K562 (cell line): ENCODE measurements around the gene SCYL3. TPM values are rescaled to one million over a fixed set of nuclear protein-coding genes. Genes with fewer than 3 reads are reported as not detected.

Experiments used
- ATAC-seq: fragments of 200-7000 bp; cut with Tn5 transposase; 3 replicates; pipeline ENCODE4 v1.9.1; 2020; ENCODE audit warnings: moderate library complexity
- BruUV-seq: library from RNA; stranded (reverse); fragments of 400-500 nt; replicated peaks from 2 replicates; lab custom pipeline; 2021; lab: Mats Ljungman, UMichigan
- CTCF ChIA-PET: fragments of 300-600 bp; formaldehyde crosslinking; extraction: SDS; loops from one replicate; lab custom pipeline; 2021; ENCODE audit warnings: low intra/inter-chr PET ratio; lab: Yijun Ruan, JAX
- POLR2A ChIA-PET: fragments of 300-600, 350-650 bp; sonication (Branson Sonifier 250); formaldehyde crosslinking; extraction: SDS; loops from one replicate; lab custom pipeline; 2021; ENCODE audit warnings: antibody characterized with exemption, inconsistent platforms; lab: Yijun Ruan, JAX
- DNase-seq, 4 experiments: peaks; one replicate each; pipeline versions ENCODE4 v3.0.0 to v3.0.0-alpha.2; 2011 to 2018; ENCODE audit warnings: low spot score in 3 of 4, mixed read lengths in 3 of 4; ENCODE audit errors: extremely low read depth in 1 of 4
- FAIRE-seq: peaks from 2 replicates; lab custom pipeline; 2011; peaks lifted over from hg19 to GRCh38; lab: Jason Lieb, UNC
- H2AFZ ChIP-seq: 2 replicates; pipeline ENCODE4 v1.6.0; 2011; ENCODE audit warnings: low read depth, low read length, control low read depth, inconsistent platforms
- H3K27ac ChIP-seq: fragments of 200-600 bp; 3 replicates; pipeline ENCODE4 v1.8.0; 2011; ENCODE audit warnings: low read depth, mild to moderate bottlenecking, control low read depth, inconsistent platforms, low read length, moderate library complexity, mixed read lengths; ENCODE audit errors: extremely low read depth
- H3K27me3 ChIP-seq, 2 experiments: fragments of 300-600 bp in 1 of 2; 2 replicates in 1 of 2; 3 replicates in 1 of 2; pipeline versions ENCODE4 v1.6.0 to v1.8.0; 2011; ENCODE audit warnings: inconsistent platforms in 2 of 2, low read length in 2 of 2, mild to moderate bottlenecking in 1 of 2, mixed read lengths in 1 of 2, moderate library complexity in 1 of 2; ENCODE audit not compliant: control insufficient read depth in 2 of 2, insufficient read depth in 2 of 2
- H3K36me3 ChIP-seq: fragments of 300-600 bp; 3 replicates; pipeline ENCODE4 v1.8.0; 2011; ENCODE audit warnings: mild to moderate bottlenecking, low read length, inconsistent platforms; ENCODE audit not compliant: control insufficient read depth, insufficient read depth
- H3K4me1 ChIP-seq, 2 experiments: fragments of 200-600 bp in 1 of 2; replicated peaks in 1 of 2; 2 replicates in 1 of 2; 3 replicates in 1 of 2; pipeline versions ENCODE4 v1.5.1 to v1.8.0; 2011; ENCODE audit warnings: inconsistent platforms in 2 of 2, low read length in 2 of 2, mild to moderate bottlenecking in 1 of 2, mixed read lengths in 1 of 2, moderate library complexity in 1 of 2; ENCODE audit not compliant: control insufficient read depth in 2 of 2, insufficient read depth in 2 of 2
- H3K4me2 ChIP-seq: 2 replicates; pipeline ENCODE4 v1.6.1; 2011; ENCODE audit warnings: low read length, control low read depth, inconsistent platforms, mixed read lengths; ENCODE audit not compliant: insufficient read depth
- H3K4me3 ChIP-seq: fragments of 200-600 bp; sonication (generic), shearing (Covaris generic); 2 replicates; pipeline ENCODE4 v1.5.1; 2016; ENCODE audit warnings: control low read depth, inconsistent platforms
- H3K79me2 ChIP-seq: fragments of 200-600 bp; 3 replicates; pipeline ENCODE4 v1.8.0; 2011; ENCODE audit warnings: low read length, inconsistent platforms; ENCODE audit not compliant: control insufficient read depth, insufficient read depth
- H3K9ac ChIP-seq, 2 experiments: 2 replicates each; pipeline versions ENCODE4 v1.6.0 to v1.6.1; 2011; ENCODE audit warnings: low read depth in 2 of 2, low read length in 2 of 2, control low read depth in 1 of 2, inconsistent platforms in 1 of 2, mild to moderate bottlenecking in 1 of 2, mixed read lengths in 1 of 2; ENCODE audit not compliant: insufficient read depth in 1 of 2
- H3K9me1 ChIP-seq: one replicate; pipeline ENCODE4 v1.6.0; 2011; ENCODE audit warnings: inconsistent platforms, mild to moderate bottlenecking, low read length, moderate library complexity; ENCODE audit not compliant: control insufficient read depth, insufficient read depth
- H3K9me3 ChIP-seq: replicated peaks from 2 replicates; pipeline ENCODE4 v1.5.1; 2011; ENCODE audit warnings: low read depth, low read length, inconsistent platforms; ENCODE audit not compliant: control insufficient read depth, insufficient read depth
- H4K20me1 ChIP-seq: replicated peaks from 2 replicates; pipeline ENCODE4 v1.6.1; 2011; ENCODE audit warnings: low read length, inconsistent platforms, mixed read lengths; ENCODE audit not compliant: control insufficient read depth, insufficient read depth
- DIDO1 ChIP-seq: fragments of 450-650 bp; IDR thresholded peaks from 2 replicates; pipeline ENCODE4 v1.6.1; 2016; ENCODE audit warnings: low read depth, missing biosample characterization, missing genetic modification characterization
- EHMT2 ChIP-seq: fragments of 450-650 bp; IDR thresholded peaks from 2 replicates; pipeline ENCODE4 v1.6.1; 2018; ENCODE audit warnings: antibody characterized with exemption
- FOXJ3 ChIP-seq: sonication (generic); formaldehyde crosslinking; IDR thresholded peaks from 2 replicates; pipeline ENCODE4 v1.4.0; 2020; ENCODE audit warnings: mild to moderate bottlenecking, missing genetic modification reagents
- FUS ChIP-seq: fragments of 200-400 bp; formaldehyde crosslinking; optimal IDR thresholded peaks from 2 replicates; pipeline ENCODE3; 2017; ENCODE audit warnings: low read depth, low read length
- GABPB1 ChIP-seq: sonication (generic); formaldehyde crosslinking; IDR thresholded peaks from 2 replicates; pipeline ENCODE4 v1.8.0; 2022; ENCODE audit warnings: mild to moderate bottlenecking, missing genetic modification reagents
- HNRNPL ChIP-seq: fragments of 200-400 bp; formaldehyde crosslinking; IDR thresholded peaks from 2 replicates; pipeline ENCODE4 v1.6.1; 2017; ENCODE audit warnings: low read depth, mild to moderate bottlenecking, low read length
- HOMEZ ChIP-seq: fragments of 250-450 bp; sonication (Bioruptor Pico); IDR thresholded peaks from 2 replicates; pipeline ENCODE4 v1.4.0; 2020; ENCODE audit warnings: mild to moderate bottlenecking, moderate library complexity
- MAFF ChIP-seq: IDR thresholded peaks from 2 replicates; pipeline ENCODE4 v1.6.1; 2012; ENCODE audit warnings: low read length, improper control_type of control experiment
- NEUROD1 ChIP-seq: fragments of 150-350 bp; IDR thresholded peaks from 2 replicates; pipeline ENCODE4 v1.6.1; 2014; ENCODE audit warnings: borderline replicate concordance, low read length, low read depth; ENCODE audit not compliant: partially characterized antibody
- NR2C2 ChIP-seq, 2 experiments: fragments of 200-800 bp in 1 of 2; sonication (Bioruptor generic) in 1 of 2; sonication (generic) in 1 of 2; formaldehyde crosslinking in 1 of 2; IDR thresholded peaks; 2 replicates each; pipeline versions ENCODE4 v1.6.1 to v1.8.0; 2016 to 2022; ENCODE audit warnings: mild to moderate bottlenecking in 1 of 2, missing compliant biosample characterization in 1 of 2, missing genetic modification characterization in 1 of 2, missing genetic modification reagents in 1 of 2
- PTTG1 ChIP-seq: fragments of 450-650 bp; IDR thresholded peaks from 2 replicates; pipeline ENCODE4 v1.6.1; 2016; ENCODE audit warnings: low read depth, mild to moderate bottlenecking, missing genetic modification characterization, missing compliant biosample characterization
- TAF15 ChIP-seq: fragments of 200-400 bp; formaldehyde crosslinking; IDR thresholded peaks from 2 replicates; pipeline ENCODE4 v1.6.1; 2017; ENCODE audit warnings: mild to moderate bottlenecking, low read depth, low read length, moderate library complexity
- TFAP4 ChIP-seq: sonication (generic); formaldehyde crosslinking; IDR thresholded peaks from 2 replicates; pipeline ENCODE4 v1.8.0; 2022; ENCODE audit warnings: missing genetic modification reagents, mild to moderate bottlenecking, moderate library complexity, borderline replicate concordance
- ZBED1 ChIP-seq: IDR thresholded peaks from 2 replicates; pipeline ENCODE4 v1.6.1; 2014
- WGBS: fragments of 100-300 bp; shearing (Covaris generic); methylation state at CpG from one replicate; pipeline ENCODE4 v1.1.6; 2016; ENCODE audit warnings: low coverage, mixed read lengths; ENCODE audit not compliant: insufficient coverage; ENCODE audit errors: missing lambda C conversion rate; 5-methylcytosine and 5-hydroxymethylcytosine counted together
- in situ Hi-C: fragments of 300-500 bp; cut with MboI; formaldehyde crosslinking; loops from 4 replicates; pipeline ENCODE4 v1.15.0; 2018; ENCODE audit warnings: inconsistent platforms, mixed read lengths
- intact Hi-C: fragments of 100-400 bp; cut with micrococcal nuclease; formaldehyde crosslinking; loops from 2 replicates; pipeline ENCODE4 v1.14.2; 2022
- polyA plus RNA-seq, 8 experiments: library from polyadenylated mRNA; depleted of rRNA in 4 of 8; stranded (reverse) in 5 of 8; unstranded in 3 of 8; fragments of >200 nt; fragmentation: Nextera tagmentation in 2 of 8; fragmentation: Illumina TruSeq in 1 of 8; extraction: Ambion mirVana in 2 of 8; extraction: Trizol in 1 of 8; gene quantifications; 2 replicates each; pipeline versions ENCODE4 v1.2.1 to v1.2.3, GENCODE V29; 2011 to 2014; ENCODE audit warnings: inconsistent platforms in 1 of 8, missing spikeins in 1 of 8
- total RNA-seq, 7 experiments: library from RNA; depleted of rRNA in 6 of 7; stranded (reverse); fragments of >200 nt in 6 of 7; fragmentation: Illumina TruSeq in 2 of 7; extraction: Trizol in 2 of 7; gene quantifications; 2 replicates each; pipeline versions ENCODE4 v1.2.1 to v1.2.3, GENCODE V29; 2011 to 2021; ENCODE audit warnings: low replicate concordance in 1 of 7
- TF ChIP-seq, protein P1 (sequence below): sonication (generic); formaldehyde crosslinking; IDR thresholded peaks from 2 replicates; pipeline ENCODE4 v1.8.1; 2022; ENCODE audit warnings: missing genetic modification reagents
- TF ChIP-seq, protein P2 (sequence below): sonication (generic); formaldehyde crosslinking; IDR thresholded peaks from 2 replicates; pipeline ENCODE4 v1.8.0; 2022; ENCODE audit warnings: mild to moderate bottlenecking, missing genetic modification reagents

Gene SCYL3
- total and polyA plus RNA-seq, 9 of the 15 experiments (the other 6 are each of a cell fraction or from before 2014, with no cell fraction given): 3.6 to 11.4 (median 7.1) TPM

DNA sequence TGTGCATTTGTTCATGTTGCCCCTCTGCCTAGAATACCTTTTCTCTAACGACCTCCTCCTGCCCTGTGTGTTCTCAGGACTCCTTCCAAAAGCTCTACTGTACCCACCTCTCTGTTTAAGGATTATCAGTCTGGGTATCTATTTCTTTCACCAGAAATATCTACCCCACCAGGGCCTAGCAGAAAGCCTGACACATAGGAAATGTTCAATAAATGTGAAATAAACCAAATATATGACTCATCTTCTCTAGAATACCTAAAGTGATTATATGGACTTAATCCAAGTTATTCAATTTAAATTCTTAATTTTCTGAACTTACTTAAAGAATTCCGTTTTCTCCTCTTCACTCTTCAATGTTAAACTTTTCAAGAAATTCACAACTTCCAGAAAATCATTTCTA, 27.1 kb downstream of the SCYL3 start:
- no peaks in the 10 kb centered on the region for H3K27me3 ChIP-seq
- no TSS peak for BruUV-seq
- POLR2A ChIA-PET: no interaction called here
- FAIRE-seq (no peak), ATAC-seq (no peak), DNase-seq (no peak)
- no peak overlapping the region for H3K27ac ChIP-seq
- in situ Hi-C loops (no loop called here), intact Hi-C loops (no loop called here)
- no peak overlapping the region for H3K9ac ChIP-seq
- no peak overlapping the region for H2AFZ ChIP-seq
- H4K20me1 ChIP-seq: no peaks in the 10 kb centered on the region
- H3K9me1 ChIP-seq: no peaks in the 10 kb centered on the region
- 35% methylated on average over 2 of the region's 2 CpGs for WGBS
- H3K9me3 ChIP-seq: no peaks in the 10 kb centered on the region
- no peak overlapping the region for H3K4me3 ChIP-seq
- H3K4me1 ChIP-seq: no peaks in the 10 kb centered on the region
- no peak overlapping the region for H3K4me2 ChIP-seq
- no peaks in the 10 kb centered on the region for H3K79me2 ChIP-seq
- peaks cover 79% of the 10 kb centered on the region for H3K36me3 ChIP-seq
- CTCF ChIA-PET: no interaction called here
- TF ChIP-seq TAF15 (no peak), HNRNPL (no peak), FUS (no peak), TFAP4 (CRISPR knock-in tag) (no peak), DIDO1 (tag) (no peak), MAFF (no peak), HOMEZ (no peak), ZBED1 (no peak), PTTG1 (tag) (no peak), GABPB1 (CRISPR knock-in tag) (no peak), NEUROD1 (no peak), NR2C2 (CRISPR knock-in tag; IDR thresholded peaks at IDR 0.05) (no peak), NR2C2 (tag; IDR thresholded peaks at IDR 0.05) (no peak), FOXJ3 (no peak), EHMT2 (no peak)
- TF ChIP-seq, protein P1, sequence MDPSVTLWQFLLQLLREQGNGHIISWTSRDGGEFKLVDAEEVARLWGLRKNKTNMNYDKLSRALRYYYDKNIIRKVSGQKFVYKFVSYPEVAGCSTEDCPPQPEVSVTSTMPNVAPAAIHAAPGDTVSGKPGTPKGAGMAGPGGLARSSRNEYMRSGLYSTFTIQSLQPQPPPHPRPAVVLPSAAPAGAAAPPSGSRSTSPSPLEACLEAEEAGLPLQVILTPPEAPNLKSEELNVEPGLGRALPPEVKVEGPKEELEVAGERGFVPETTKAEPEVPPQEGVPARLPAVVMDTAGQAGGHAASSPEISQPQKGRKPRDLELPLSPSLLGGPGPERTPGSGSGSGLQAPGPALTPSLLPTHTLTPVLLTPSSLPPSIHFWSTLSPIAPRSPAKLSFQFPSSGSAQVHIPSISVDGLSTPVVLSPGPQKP (CRISPR knock-in tag): no peak
- TF ChIP-seq, protein P2, sequence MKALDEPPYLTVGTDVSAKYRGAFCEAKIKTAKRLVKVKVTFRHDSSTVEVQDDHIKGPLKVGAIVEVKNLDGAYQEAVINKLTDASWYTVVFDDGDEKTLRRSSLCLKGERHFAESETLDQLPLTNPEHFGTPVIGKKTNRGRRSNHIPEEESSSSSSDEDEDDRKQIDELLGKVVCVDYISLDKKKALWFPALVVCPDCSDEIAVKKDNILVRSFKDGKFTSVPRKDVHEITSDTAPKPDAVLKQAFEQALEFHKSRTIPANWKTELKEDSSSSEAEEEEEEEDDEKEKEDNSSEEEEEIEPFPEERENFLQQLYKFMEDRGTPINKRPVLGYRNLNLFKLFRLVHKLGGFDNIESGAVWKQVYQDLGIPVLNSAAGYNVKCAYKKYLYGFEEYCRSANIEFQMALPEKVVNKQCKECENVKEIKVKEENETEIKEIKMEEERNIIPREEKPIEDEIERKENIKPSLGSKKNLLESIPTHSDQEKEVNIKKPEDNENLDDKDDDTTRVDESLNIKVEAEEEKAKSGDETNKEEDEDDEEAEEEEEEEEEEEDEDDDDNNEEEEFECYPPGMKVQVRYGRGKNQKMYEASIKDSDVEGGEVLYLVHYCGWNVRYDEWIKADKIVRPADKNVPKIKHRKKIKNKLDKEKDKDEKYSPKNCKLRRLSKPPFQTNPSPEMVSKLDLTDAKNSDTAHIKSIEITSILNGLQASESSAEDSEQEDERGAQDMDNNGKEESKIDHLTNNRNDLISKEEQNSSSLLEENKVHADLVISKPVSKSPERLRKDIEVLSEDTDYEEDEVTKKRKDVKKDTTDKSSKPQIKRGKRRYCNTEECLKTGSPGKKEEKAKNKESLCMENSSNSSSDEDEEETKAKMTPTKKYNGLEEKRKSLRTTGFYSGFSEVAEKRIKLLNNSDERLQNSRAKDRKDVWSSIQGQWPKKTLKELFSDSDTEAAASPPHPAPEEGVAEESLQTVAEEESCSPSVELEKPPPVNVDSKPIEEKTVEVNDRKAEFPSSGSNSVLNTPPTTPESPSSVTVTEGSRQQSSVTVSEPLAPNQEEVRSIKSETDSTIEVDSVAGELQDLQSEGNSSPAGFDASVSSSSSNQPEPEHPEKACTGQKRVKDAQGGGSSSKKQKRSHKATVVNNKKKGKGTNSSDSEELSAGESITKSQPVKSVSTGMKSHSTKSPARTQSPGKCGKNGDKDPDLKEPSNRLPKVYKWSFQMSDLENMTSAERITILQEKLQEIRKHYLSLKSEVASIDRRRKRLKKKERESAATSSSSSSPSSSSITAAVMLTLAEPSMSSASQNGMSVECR (CRISPR knock-in tag): no peak
